SU-DHL-6 (cell line): ENCODE measurements around the gene FNBP1L.

Experiments used
- EZH2phosphoT487 ChIP-seq: fragments of 200-600 bp; sonication (generic), shearing (Covaris generic); conservative IDR thresholded peaks from 2 replicates; pipeline ENCODE4 v1.6.1; 2018; ENCODE audit warnings: mild to moderate bottlenecking, antibody characterized with exemption, low read length, moderate library complexity, mixed read lengths
- TF ChIP-seq, protein P1 (sequence below): fragments of 200-600 bp; sonication (generic); IDR thresholded peaks from one replicate; pipeline ENCODE4 v1.5.1; 2017; ENCODE audit warnings: antibody characterized with exemption, mild to moderate bottlenecking, low read length, moderate library complexity; ENCODE audit not compliant: insufficient read depth, poor library complexity, severe bottlenecking

DNA sequence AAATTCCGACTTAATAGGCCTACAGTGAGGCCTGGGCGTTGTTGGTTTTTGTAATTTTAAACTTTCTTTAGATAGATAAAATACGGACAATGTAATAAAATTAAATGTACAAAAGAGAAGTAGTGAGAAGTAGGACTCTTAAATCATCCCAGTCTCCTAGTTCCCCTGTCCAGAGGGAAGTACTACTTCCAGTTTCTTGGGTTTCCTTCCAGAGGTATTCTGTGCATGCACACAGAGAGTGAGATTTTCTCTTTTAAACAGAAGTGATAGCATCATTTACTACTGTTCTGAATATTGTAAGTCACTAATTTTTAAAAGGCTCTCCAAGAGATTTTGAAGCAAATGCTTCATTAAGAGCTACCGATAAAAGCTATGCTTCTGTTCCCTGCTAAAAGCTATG, 7.2 kb upstream of the FNBP1L start:
- TF ChIP-seq, protein P1, sequence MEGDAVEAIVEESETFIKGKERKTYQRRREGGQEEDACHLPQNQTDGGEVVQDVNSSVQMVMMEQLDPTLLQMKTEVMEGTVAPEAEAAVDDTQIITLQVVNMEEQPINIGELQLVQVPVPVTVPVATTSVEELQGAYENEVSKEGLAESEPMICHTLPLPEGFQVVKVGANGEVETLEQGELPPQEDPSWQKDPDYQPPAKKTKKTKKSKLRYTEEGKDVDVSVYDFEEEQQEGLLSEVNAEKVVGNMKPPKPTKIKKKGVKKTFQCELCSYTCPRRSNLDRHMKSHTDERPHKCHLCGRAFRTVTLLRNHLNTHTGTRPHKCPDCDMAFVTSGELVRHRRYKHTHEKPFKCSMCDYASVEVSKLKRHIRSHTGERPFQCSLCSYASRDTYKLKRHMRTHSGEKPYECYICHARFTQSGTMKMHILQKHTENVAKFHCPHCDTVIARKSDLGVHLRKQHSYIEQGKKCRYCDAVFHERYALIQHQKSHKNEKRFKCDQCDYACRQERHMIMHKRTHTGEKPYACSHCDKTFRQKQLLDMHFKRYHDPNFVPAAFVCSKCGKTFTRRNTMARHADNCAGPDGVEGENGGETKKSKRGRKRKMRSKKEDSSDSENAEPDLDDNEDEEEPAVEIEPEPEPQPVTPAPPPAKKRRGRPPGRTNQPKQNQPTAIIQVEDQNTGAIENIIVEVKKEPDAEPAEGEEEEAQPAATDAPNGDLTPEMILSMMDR: no peak
- no peak for TF ChIP-seq EZH2phosphoT487
